ENCODE data around the gene C1orf174.

- TF ChIP-seq POLR2A (IDR thresholded peaks at IDR 0.05) (no peak), CTCF (IDR thresholded peaks at IDR 0.05) (no peak)
These were observed 7.6 kb upstream of the C1orf174 start for GRCh38 chr1:3907621-3908165.
